Kidney epithelial cell (primary cell): ENCODE data around the gene KRTAP10-6. TPM values are rescaled to one million over a fixed set of nuclear protein-coding genes. Genes with fewer than 3 reads are reported as not detected.
"Not testable (repeated sequence)": the region's sequence is repeated elsewhere in the genome, so short reads cannot be mapped to it uniquely, and the experiment has no call there.

Experiments
- DNase-seq: peaks from one replicate; pipeline ENCODE4 v3.0.0-alpha.2; 2010; ENCODE audit warnings: low read depth
- H3K27me3 ChIP-seq: 2 replicates; pipeline ENCODE4 v1.6.0; 2011; ENCODE audit warnings: low read length; ENCODE audit not compliant: control insufficient read depth, insufficient read depth
- H3K36me3 ChIP-seq: 2 replicates; pipeline ENCODE4 v1.5.1; 2011; ENCODE audit warnings: low read length; ENCODE audit not compliant: control insufficient read depth, insufficient read depth
- H3K4me3 ChIP-seq: 2 replicates; pipeline ENCODE4 v1.5.1; 2011; ENCODE audit warnings: low read depth, mild to moderate bottlenecking, control low read depth, low read length
- CTCF ChIP-seq: IDR thresholded peaks from 2 replicates; pipeline ENCODE4 v1.5.1; 2011; ENCODE audit warnings: mild to moderate bottlenecking, moderate library complexity, low read length, control low read depth, inconsistent platforms; ENCODE audit not compliant: insufficient read depth, poor library complexity, severe bottlenecking
- total RNA-seq: library from RNA; depleted of rRNA; stranded (reverse); fragments of >200 nt; gene quantifications from 2 replicates; pipeline ENCODE4 v1.2.3, GENCODE V29; 2015

Gene KRTAP10-6
- total RNA-seq, 1 donor from 2014 or later = not detected

- no peak overlapping the region for H3K4me3 ChIP-seq
- TF ChIP-seq CTCF = no peak
- H3K27me3 ChIP-seq = peaks cover 14% of the 10 kb centered on the region
- no peak for DNase-seq
- H3K36me3 ChIP-seq = no peaks in the 10 kb centered on the region
These were observed 3.2 kb upstream of the KRTAP10-6 start for GRCh38 chr21:44595524-44595923.

GRCh38 chr21:44594406-44594916 lies 2.2 kb upstream of the KRTAP10-6 start:
- no peak for DNase-seq

GRCh38 chr21:44593598-44594405 lies 1.5 kb upstream of the KRTAP10-6 start:
- H3K27me3 ChIP-seq = peaks cover 14% of the 10 kb centered on the region
- no peaks in the 10 kb centered on the region for H3K36me3 ChIP-seq
- H3K4me3 ChIP-seq = no peak overlapping the region
- no peak for DNase-seq
- no peak for TF ChIP-seq CTCF

More at GRCh38 chr21:44594406-44594916, 2.2 kb upstream of the KRTAP10-6 start:
- TF ChIP-seq CTCF = no peak
- Histone ChIP-seq H3K36me3 (no peaks in the 10 kb centered on the region), H3K4me3 (no peak overlapping the region), H3K27me3 (peaks cover 14% of the 10 kb centered on the region)

- DNase-seq = not testable (repeated sequence)
These were observed 539 bp downstream of the KRTAP10-6 start for GRCh38 chr21:44591801-44592130.

GRCh38 chr21:44590897-44591800 lies 1.2 kb downstream of the KRTAP10-6 start:
- not testable (repeated sequence) for H3K36me3 ChIP-seq, H3K4me3 ChIP-seq, DNase-seq
- peaks cover 14% of the 10 kb centered on the region for H3K27me3 ChIP-seq

More at GRCh38 chr21:44591801-44592130, 539 bp downstream of the KRTAP10-6 start:
- peaks cover 14% of the 10 kb centered on the region for H3K27me3 ChIP-seq
- H3K36me3 ChIP-seq, H3K4me3 ChIP-seq: not testable (repeated sequence)

- DNase-seq = no peak
- no peaks in the 10 kb centered on the region for H3K36me3 ChIP-seq
- TF ChIP-seq CTCF = no peak
These were observed 2.0 kb downstream of the KRTAP10-6 start for GRCh38 chr21:44590311-44590721.

More at GRCh38 chr21:44590311-44590721, 2.0 kb downstream of the KRTAP10-6 start:
- Histone ChIP-seq H3K4me3 (no peak overlapping the region), H3K27me3 (peaks cover 14% of the 10 kb centered on the region)
